ENCODE data around the gene ASPN.
A peak's percentile ranks its signal among the peaks of the same experiment; 100 is the strongest.
"Not testable (repeated sequence)": the region's sequence is repeated elsewhere in the genome, so short reads cannot be mapped to it uniquely, and the experiment has no call there.

The ASPN gene

GRCh38 chr9:92467511-92467910 is 14.8 kb downstream of the ASPN start:
- no peak for DNase-seq

- DNase-seq = no peak
Observed at GRCh38 chr9:92467041-92467440, 15.3 kb downstream of the ASPN start.

- DNase-seq = no peak
Observed at GRCh38 chr9:92463984-92464383, 18.3 kb downstream of the ASPN start.

- no peak for DNase-seq
Observed at GRCh38 chr9:92463387-92463786, 18.9 kb downstream of the ASPN start.

- no peak for DNase-seq
Observed at GRCh38 chr9:92457576-92457975, 24.7 kb downstream of the ASPN start.

- no peak for DNase-seq
Observed at GRCh38 chr9:92455217-92455616, 27.1 kb downstream of the ASPN start.

- DNase-seq = no peak
Observed at GRCh38 chr9:92446536-92446935, 35.8 kb downstream of the ASPN start.

GRCh38 chr9:92444841-92445240 is 37.5 kb downstream of the ASPN start:
- DNase-seq = no peak

- DNase-seq = no peak
Observed at GRCh38 chr9:92440751-92441046, 41.6 kb downstream of the ASPN start.

- DNase-seq = no peak
Observed at GRCh38 chr9:92439921-92440750, 42.2 kb downstream of the ASPN start.

GRCh38 chr9:92438900-92439526 is 43.3 kb downstream of the ASPN start:
- DNase-seq = no peak

- no peak for DNase-seq
Observed at GRCh38 chr9:92435263-92435662, 47.0 kb downstream of the ASPN start.

GRCh38 chr9:92432972-92433548 is 49.2 kb downstream of the ASPN start:
- DNase-seq = no peak

- DNase-seq = no peak
Observed at GRCh38 chr9:92432350-92432749, 50.0 kb downstream of the ASPN start.

GRCh38 chr9:92429836-92430235 is 52.5 kb downstream of the ASPN start:
- no peak for DNase-seq

GRCh38 chr9:92426501-92427145 is 55.7 kb downstream of the ASPN start:
- peak; percentile 30 for DNase-seq

GRCh38 chr9:92425474-92425873 is 56.8 kb downstream of the ASPN start:
- peak; percentile 59 for DNase-seq

- DNase-seq = no peak
Observed at GRCh38 chr9:92424340-92424739, 58.0 kb downstream of the ASPN start, which contains the start of gene OMD. TSS of gene OMD (minus strand) at chr9:92424471. CDS start at chr9:92417558, 6,913 bp downstream.

GRCh38 chr9:92423612-92424011 is 58.7 kb downstream of the ASPN start:
- DNase-seq = no peak

- no peak for DNase-seq
Observed at GRCh38 chr9:92422611-92423338, 59.5 kb downstream of the ASPN start.

- no peak for DNase-seq
Observed at GRCh38 chr9:92414566-92414965, 67.7 kb downstream of the ASPN start.

- DNase-seq = not testable (repeated sequence)
Observed at GRCh38 chr9:92411157-92411556, 71.1 kb downstream of the ASPN start.

Data from femur (tissue), 1 donor.